ENCODE results near the gene ASCC1.
A peak's percentile ranks its signal among the peaks of the same experiment; 100 is the strongest.
"Not testable (repeated sequence)": the region's sequence is repeated elsewhere in the genome, so short reads cannot be mapped to it uniquely, and the experiment has no call there.

Gene ASCC1

DNA sequence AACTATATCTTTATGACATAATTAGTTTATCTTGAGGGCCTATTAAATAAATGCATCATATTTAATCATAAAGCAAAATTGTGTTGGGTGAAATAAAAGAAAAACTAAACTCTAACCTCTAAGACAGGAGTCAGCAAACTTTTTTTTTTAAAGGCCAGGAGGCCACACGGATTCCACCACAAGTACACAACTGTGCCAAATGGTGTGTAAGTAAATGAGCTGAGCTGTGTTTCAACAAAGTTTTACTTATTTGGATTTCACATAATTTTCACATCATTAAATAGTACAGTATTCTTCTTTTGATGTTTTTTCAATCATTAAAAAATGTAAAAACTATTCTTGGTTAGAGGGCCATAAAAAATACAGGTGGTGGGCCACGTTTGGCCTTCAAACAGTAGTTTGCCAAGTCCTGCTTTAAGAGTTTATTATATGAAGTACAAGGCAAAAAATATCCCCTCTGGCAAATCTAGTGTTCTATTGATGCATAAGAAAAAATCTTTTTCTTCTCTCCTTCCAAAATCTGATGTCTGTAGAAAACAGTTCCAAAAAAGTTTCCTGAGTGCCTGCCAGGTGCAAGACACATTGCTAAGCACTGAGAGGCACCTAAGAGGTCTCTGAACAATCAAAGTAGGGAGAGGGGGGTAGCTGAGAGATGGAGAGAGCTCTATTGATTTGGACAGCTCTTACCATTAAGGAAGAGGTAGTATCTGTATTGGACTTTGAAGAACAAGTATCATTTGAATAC, 101.2 kb downstream of the ASCC1 start:
- Mint-ChIP-seq H3K4me3 (no peak overlapping the region), H3K4me1 (peaks cover 53% of the 10 kb centered on the region), H3K27me3 (no peaks in the 10 kb centered on the region), H3K9me3 (no peaks in the 10 kb centered on the region), H3K36me3 (peaks cover 16% of the 10 kb centered on the region), H3K27ac (no peak overlapping the region)

DNA sequence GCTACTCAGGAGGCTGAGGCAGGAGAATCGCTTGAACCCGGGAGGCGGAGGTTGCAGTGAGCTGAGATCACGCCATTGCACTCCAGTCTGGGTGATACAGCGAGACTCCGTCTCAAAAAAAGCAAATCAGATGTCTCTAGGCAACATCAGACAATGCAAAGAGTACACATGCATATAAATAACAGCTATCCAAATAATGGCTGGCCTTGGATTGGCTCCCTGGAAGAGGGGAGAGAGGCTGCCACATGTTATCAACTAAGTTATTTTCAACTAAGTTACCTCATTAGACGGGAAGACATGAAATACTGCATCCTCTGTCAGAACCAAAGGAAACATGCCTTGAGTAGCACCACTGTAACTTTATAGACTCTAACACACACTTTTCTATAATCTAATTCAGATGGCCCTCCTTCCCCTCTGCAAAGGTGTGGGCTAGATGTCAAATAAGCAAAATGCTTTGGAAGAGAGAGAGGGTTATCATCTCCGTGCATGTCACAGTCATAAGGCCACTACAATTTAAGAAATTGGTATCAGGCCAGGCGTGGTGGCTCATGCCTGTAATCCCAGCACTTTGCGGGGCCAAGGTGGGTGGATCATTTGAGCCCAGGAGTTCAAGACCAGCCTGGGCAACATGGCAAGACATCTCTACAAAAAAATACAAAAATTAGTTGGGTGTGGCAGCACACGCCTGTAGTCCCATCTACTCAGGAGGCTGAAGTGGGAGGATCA, 105.2 kb downstream of the ASCC1 start:
- peaks cover 82% of the 10 kb centered on the region for H3K4me1 Mint-ChIP-seq
- no peaks in the 10 kb centered on the region for H3K9me3 Mint-ChIP-seq
- H3K36me3 Mint-ChIP-seq = peaks cover 9% of the 10 kb centered on the region
- H3K27me3 Mint-ChIP-seq = no peaks in the 10 kb centered on the region
- no peak overlapping the region for H3K4me3 Mint-ChIP-seq
- H3K27ac Mint-ChIP-seq = no peak overlapping the region

DNA sequence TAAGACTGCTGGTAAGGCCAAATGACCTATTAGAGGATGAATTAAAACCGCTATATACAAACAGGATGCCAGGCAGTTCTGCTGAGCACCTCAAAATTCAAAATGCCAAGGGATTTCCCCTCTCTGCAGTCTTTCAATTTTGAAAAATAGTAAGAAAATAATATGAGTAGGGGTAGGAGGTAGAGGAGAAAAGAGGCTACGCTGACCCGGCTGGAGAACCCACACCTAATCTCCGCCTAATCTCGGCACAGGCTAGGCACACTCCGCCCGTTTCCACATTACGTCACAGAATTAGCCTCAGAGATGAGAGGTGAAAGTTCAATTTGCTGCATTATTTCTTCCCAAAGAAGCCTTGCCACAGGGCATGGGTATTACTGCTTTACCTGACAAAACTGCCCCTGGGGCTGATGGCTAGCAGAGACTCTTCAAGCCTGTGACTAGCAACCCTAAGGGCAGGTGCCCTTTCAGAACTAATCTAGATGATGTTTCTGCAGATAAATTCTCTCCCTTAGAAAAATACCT, 106.4 kb downstream of the ASCC1 start:
- peak overlapping the region; percentile 89 for H3K27ac Mint-ChIP-seq
- H3K27me3 Mint-ChIP-seq = no peaks in the 10 kb centered on the region
- peaks cover 84% of the 10 kb centered on the region for H3K4me1 Mint-ChIP-seq
- no peaks in the 10 kb centered on the region for H3K9me3 Mint-ChIP-seq
- peaks cover 4% of the 10 kb centered on the region for H3K36me3 Mint-ChIP-seq
- peak overlapping the region; percentile 53 for H3K4me3 Mint-ChIP-seq

DNA sequence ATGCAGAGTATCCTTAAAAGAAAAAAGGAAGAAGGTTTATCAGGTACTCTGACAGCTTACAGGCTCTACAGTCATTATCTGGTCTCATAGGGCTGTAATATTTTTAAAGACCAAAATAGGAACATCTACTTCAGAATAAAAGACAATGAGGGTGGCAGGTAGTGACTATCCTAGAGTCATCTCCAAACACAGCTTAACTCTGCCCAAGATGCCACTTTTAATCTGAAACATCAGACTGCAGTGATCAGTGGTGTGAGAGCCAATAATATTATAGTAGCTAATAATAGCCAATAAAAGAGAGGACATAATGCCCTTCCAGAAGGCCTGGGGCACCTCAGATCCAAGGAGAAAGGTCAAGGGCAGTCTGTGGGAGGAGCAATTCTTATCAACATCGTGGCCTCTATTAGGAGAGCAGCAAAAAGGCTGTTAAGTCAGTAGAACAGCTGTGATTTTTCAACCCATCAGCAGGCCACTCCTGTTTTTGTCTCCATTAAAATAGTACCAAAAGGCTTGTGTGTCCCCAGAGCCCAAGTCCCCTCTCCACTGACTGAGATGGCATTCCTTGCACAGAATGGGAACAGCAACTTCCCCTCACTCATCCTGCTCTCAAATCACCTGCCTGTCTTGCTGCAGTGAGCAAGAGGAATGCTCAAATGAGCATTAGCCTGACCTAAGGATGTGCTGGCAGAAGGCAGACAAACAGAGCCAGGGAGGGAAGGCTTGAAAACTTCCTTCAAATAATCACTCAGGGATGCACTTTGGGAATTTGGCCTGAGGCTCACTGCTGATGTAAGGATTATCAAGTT, 107.0 kb downstream of the ASCC1 start:
- Mint-ChIP-seq H3K36me3 (peaks cover 4% of the 10 kb centered on the region), H3K4me3 (peak overlapping the region; percentile 53), H3K9me3 (no peaks in the 10 kb centered on the region), H3K27ac (peak overlapping the region; percentile 89), H3K27me3 (no peaks in the 10 kb centered on the region), H3K4me1 (peaks cover 91% of the 10 kb centered on the region)

DNA sequence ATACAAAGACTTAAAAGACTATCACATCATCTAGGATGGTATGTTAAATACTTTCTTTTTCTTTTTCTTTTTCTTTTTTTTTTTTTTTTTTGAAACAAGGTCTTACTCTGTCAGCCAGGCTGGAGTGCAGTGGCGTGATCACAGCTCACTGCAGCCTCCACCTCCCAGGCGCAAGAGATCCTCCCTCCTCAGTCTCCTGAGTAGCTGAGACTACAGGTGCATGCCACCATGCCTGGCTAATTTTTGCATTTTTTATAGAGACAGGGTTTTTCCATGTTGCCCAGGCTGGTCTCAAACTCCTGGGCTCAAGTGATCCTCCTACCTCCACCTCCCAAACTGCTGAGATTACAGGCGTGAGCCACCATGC, 108.1 kb downstream of the ASCC1 start:
- H3K4me1 Mint-ChIP-seq = peaks cover 90% of the 10 kb centered on the region
- H3K27ac Mint-ChIP-seq = peak overlapping the region; percentile 95
- peak overlapping the region; percentile 74 for H3K4me3 Mint-ChIP-seq
- not testable (repeated sequence) for H3K27me3 Mint-ChIP-seq, H3K36me3 Mint-ChIP-seq, H3K9me3 Mint-ChIP-seq

DNA sequence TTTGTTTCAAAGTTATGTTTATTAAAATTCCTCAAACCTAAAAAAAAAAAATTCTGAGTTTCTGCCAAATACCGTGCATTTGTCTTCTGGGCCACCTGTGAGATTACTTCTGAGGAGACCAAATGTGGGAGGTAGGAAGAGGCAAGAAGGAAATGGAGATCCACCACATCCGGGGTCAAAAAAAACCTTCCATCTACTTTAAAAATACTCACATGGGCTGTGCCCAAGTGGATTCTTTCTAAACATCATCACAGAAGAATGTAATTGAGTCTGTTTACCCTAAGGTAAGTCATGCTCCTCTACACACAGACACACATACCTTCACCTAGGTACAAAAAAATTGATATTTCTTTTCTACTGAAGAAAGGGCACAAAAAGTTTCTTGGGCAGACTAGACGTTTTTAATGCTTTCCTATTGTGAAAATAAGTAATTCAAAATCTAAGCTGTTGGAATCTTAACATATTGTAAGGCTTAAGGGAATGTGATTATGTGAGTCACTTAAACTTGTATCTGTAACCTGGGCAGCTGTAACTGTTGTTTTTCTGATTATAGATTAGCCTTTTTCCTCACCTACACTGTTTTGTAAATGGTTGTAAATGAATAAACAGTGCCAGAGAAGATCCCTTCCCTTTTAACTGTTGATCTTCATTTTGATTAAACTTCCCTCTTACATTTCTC, 108.6 kb downstream of the ASCC1 start:
- Mint-ChIP-seq H3K27me3 (no peaks in the 10 kb centered on the region), H3K36me3 (peaks cover 9% of the 10 kb centered on the region), H3K9me3 (no peaks in the 10 kb centered on the region), H3K4me1 (peaks cover 90% of the 10 kb centered on the region), H3K4me3 (peak overlapping the region; percentile 74), H3K27ac (peak overlapping the region; percentile 95)

DNA sequence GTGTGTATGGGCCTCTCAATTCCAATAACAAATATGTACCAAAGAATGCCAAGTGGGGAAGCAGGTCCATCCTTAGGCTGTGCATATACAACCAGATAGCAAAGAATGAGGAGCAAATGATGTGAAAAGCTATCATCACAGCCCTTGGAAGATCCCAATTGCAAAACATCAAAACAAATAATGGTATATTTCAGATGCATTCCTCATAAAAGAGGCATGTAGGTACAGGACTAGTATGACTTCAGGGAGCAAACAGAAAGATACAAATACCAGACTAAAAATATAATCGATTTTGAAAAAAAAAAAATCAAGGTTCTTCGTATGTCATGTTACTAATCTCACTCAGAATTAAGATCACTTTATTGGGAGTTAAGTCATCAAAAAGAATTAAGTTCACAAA, 109.2 kb downstream of the ASCC1 start:
- H3K9me3 Mint-ChIP-seq = no peaks in the 10 kb centered on the region
- H3K4me1 Mint-ChIP-seq = peaks cover 90% of the 10 kb centered on the region
- H3K4me3 Mint-ChIP-seq = peak overlapping the region; percentile 74

DNA sequence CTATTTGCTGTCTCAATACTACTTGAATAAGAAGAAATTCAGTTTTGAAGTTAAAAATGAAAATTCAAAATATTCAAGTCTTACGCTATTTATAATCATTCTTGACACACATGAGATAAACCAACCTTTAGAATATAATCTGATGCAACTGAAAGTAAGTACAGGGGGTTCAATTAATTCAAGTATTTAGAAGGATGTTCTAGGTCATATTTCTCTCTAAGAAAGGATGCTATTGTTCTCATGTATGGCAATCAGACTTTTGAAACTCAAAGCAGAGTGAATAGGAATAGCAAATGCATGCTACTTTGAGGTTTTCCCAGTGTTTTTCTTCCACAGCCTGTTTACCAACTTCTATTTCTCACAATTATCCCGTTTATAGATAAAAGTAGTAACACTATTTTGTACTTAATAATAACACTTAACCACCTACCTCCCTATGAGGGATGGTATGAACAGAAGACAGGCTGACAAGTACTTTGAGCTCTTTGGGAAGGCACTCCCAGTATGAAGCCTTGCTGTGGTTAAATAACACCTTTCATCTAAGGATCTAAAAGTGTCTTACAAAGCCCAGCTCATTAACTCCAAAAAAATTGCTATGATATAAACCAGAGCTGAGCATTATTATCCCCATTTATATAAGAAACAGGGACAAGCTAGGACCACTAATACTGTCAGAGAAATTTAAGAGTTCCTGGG, 109.8 kb downstream of the ASCC1 start:
- Mint-ChIP-seq H3K4me3 (peak overlapping the region; percentile 74), H3K9me3 (no peaks in the 10 kb centered on the region), H3K36me3 (peaks cover 11% of the 10 kb centered on the region), H3K27me3 (no peaks in the 10 kb centered on the region), H3K4me1 (peaks cover 96% of the 10 kb centered on the region), H3K27ac (peak overlapping the region; percentile 95)

More for the DNA sequence above, 109.2 kb downstream of the ASCC1 start:
- Mint-ChIP-seq H3K36me3 (peaks cover 9% of the 10 kb centered on the region), H3K27ac (peak overlapping the region; percentile 95), H3K27me3 (no peaks in the 10 kb centered on the region)

DNA sequence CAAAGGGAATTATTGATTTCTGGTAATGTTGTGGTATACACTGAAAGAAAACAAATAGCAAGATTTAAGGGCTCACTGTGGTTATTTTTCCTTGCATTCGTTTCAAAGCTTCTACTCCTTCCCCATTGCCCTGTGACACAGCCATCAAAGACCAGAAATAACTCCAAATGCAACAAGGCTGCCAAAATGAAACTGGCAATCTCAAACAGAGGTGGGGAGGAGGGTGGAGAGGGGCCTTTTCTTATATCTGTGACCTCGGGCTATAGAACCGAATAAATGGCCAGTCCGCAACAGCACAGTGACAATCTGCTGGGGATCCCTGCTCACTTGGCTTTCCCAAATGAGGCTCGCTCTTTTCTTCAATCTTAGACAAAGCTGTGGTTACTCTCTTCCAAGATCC, 110.4 kb downstream of the ASCC1 start:
- Mint-ChIP-seq H3K9me3 (no peaks in the 10 kb centered on the region), H3K27me3 (no peaks in the 10 kb centered on the region), H3K36me3 (peaks cover 11% of the 10 kb centered on the region), H3K4me3 (peak overlapping the region; percentile 9), H3K4me1 (peaks cover 97% of the 10 kb centered on the region), H3K27ac (peak overlapping the region; percentile 95)

DNA sequence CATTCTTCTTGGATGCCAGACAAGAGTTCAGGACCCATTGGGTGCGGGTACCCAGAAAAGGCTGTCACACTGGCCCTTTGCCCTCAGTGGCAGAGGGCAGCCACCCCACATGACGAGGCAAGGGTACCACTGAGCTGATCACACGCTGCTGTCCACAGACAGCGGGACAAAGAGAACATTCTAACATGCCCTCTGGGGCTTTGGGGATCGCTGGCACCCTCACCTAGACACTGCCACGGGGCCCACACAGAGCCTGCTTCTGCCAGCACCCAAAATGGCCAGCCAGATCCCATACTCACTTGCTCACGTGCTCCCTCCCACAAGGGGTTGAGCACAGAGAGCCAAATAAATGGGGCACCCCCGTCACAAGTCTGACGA, 111.0 kb downstream of the ASCC1 start:
- H3K4me3 Mint-ChIP-seq = no peak overlapping the region
- peaks cover 11% of the 10 kb centered on the region for H3K36me3 Mint-ChIP-seq
- peaks cover 92% of the 10 kb centered on the region for H3K4me1 Mint-ChIP-seq
- H3K27me3 Mint-ChIP-seq = no peaks in the 10 kb centered on the region
- no peaks in the 10 kb centered on the region for H3K9me3 Mint-ChIP-seq
- peak overlapping the region; percentile 95 for H3K27ac Mint-ChIP-seq

DNA sequence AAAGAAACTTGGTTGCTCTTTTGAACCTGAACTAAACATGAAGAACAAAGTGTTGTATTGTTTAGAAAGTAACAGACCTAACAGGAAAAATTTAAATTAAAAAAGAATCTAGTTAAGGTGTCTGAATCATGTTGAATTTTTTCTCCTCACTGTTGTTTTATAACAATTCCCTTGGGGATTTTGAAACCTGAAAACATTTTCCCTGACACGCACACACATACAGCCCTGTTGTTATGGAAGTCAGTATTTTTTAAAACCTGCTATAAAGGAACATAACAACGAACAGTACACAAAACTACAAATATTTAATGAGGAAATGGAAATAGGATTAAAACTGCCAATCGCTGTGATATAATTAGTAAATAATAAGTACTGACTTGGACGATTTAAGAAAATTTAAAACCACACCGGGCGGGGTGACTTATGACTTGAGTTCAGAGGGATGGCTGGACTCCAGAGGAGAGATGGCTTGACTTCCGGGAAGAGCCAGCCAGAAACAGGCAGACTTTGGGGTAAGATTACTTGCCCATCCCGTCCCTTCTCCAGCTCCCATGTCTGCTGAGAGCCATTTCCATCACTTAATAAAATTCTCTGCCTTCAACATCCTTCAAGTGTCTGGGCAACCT, 111.5 kb downstream of the ASCC1 start:
- no peaks in the 10 kb centered on the region for H3K27me3 Mint-ChIP-seq
- peak overlapping the region; percentile 43 for H3K4me3 Mint-ChIP-seq
- H3K27ac Mint-ChIP-seq = peak overlapping the region; percentile 95
- H3K9me3 Mint-ChIP-seq = no peaks in the 10 kb centered on the region
- peaks cover 11% of the 10 kb centered on the region for H3K36me3 Mint-ChIP-seq
- peaks cover 91% of the 10 kb centered on the region for H3K4me1 Mint-ChIP-seq

DNA sequence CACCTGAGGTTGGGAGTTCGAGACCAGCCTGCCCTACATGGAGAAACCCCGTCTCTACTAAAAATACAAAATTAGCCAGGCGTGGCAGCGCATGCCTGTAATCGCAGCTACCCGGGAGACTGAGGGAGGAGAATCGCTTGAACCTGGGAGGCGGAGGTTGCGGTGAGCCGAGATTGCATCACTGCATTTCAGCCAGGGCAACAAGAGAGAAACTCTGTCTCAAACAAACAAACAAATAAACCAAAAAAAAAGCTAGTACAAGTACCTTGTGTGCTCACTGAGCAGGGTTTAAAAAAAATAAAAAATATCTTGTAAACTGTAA, 116.5 kb downstream of the ASCC1 start:
- Mint-ChIP-seq H3K27ac (no peak overlapping the region), H3K9me3 (no peaks in the 10 kb centered on the region), H3K36me3 (peaks cover 26% of the 10 kb centered on the region), H3K27me3 (no peaks in the 10 kb centered on the region), H3K4me1 (peaks cover 67% of the 10 kb centered on the region), H3K4me3 (no peak overlapping the region)

DNA sequence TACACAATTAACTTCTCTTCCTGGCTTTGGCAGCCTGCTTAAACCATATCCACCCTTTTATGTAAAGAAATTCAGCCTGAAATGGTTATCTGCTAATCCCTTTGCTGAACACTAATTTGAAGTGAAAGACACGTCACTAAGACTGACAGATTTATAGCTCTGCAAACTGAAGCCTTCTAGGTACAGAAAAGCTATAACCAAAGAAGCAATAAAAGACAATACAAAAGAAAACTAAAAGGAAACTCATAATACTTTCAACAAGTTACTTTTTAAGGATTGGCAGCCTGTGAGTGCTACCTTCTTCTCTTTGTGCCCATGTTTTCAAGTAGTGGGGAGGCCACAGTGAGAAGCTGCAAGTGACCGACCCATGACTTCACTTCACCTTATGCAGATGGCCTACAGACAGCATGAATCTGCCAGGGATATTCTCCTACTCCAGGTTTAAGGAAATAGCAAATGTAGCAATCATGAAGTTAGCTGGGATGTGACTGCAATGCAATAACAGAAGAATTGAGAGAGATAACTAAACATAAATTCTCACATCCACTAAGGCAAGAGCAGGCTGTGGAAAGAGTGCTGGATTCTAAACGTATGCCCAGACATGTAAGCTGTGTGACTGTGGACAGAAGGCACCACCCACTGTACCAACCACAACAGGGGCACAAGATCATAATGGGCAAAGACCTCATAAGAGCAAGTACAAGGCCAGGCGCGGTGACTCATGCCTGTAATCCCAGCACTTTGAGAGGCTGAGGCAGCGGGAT, 117.1 kb downstream of the ASCC1 start:
- Mint-ChIP-seq H3K4me3 (no peak overlapping the region), H3K27ac (no peak overlapping the region), H3K9me3 (no peaks in the 10 kb centered on the region), H3K4me1 (peaks cover 65% of the 10 kb centered on the region), H3K36me3 (peaks cover 26% of the 10 kb centered on the region), H3K27me3 (no peaks in the 10 kb centered on the region)

DNA sequence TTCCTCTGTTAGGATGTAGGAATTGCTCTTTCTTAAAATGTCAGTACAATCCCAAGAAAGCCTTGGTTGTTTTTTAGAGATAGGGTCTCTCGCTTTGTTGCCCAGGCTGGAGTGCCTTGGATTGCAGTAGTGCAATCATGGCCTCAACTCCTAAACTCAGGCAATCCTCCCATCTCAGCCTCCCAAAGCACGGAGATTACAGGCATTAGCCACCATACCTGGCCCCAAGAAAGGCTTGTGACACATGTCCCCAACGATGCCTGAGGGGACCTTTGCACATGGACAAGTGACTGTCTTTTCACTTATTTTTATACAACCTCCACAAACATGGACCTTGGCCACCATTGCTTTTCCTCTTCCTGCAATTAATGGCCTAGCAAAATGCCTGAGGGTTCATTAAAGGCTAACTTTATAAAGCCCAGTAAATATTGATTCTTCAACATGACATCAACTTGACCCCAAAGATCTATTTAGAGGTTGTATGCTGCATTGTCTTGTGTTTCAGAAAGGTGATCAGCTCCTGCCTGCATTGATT, 117.7 kb downstream of the ASCC1 start:
- Mint-ChIP-seq H3K27me3 (no peaks in the 10 kb centered on the region), H3K4me3 (no peak overlapping the region)

More for the DNA sequence above, 117.7 kb downstream of the ASCC1 start:
- Mint-ChIP-seq H3K4me1 (peaks cover 59% of the 10 kb centered on the region), H3K36me3 (peaks cover 23% of the 10 kb centered on the region), H3K27ac (no peak overlapping the region), H3K9me3 (no peaks in the 10 kb centered on the region)
